Ovary (tissue), 9 donors: ENCODE measurements around the gene PEAK1. TPM values are rescaled to one million over a fixed set of nuclear protein-coding genes. Genes with fewer than 3 reads are reported as not detected.

Experiments
- DNase-seq, 5 donors: peaks; one replicate each; pipeline ENCODE4 v3.0.0-alpha.2; 2019 to 2020
- H3K27ac ChIP-seq, 2 donors: fragments of 200-600 bp; one replicate each; pipeline versions ENCODE4 v1.5.1 to v1.8.0; 2019 to 2022
- H3K27me3 ChIP-seq: fragments of 200-600 bp; one replicate; pipeline ENCODE4 v1.8.0; 2022
- H3K36me3 ChIP-seq: fragments of 200-600 bp; sonication (generic); one replicate; pipeline ENCODE4 v1.5.1; 2019
- H3K4me1 ChIP-seq: one replicate; pipeline ENCODE4 v1.8.1; 2013; ENCODE audit warnings: mild to moderate bottlenecking, moderate library complexity; ENCODE audit not compliant: insufficient read depth
- H3K4me3 ChIP-seq: fragments of 200-600 bp; sonication (generic); one replicate; pipeline ENCODE4 v1.5.1; 2017
- H3K9me3 ChIP-seq, 2 donors: fragments of 200-600 bp in 1 of 2; sonication (generic) in 1 of 2; one replicate each; pipeline versions ENCODE4 v1.5.1 to v1.8.1; 2013 to 2019; ENCODE audit warnings: mild to moderate bottlenecking in 1 of 2, moderate library complexity in 1 of 2
- EP300 ChIP-seq: sonication (generic); formaldehyde crosslinking; IDR thresholded peaks from one replicate; pipeline ENCODE4 v1.6.1; 2017; ENCODE audit warnings: antibody characterized with exemption
- POLR2A ChIP-seq: fragments of 450-650 bp; IDR thresholded peaks from one replicate; pipeline ENCODE4 v1.6.1; 2017; ENCODE audit warnings: antibody characterized with exemption, mild to moderate bottlenecking, moderate library complexity
- WGBS, 3 donors: extraction: QIAGEN DNeasy Blood & Tissue Kit in 1 of 3; methylation state at CpG; one replicate each; pipeline versions ENCODE4 v1.1.5 to v1.1.7; 2013 to 2017; 5-methylcytosine and 5-hydroxymethylcytosine counted together
- intact Hi-C, 4 donors: fragments of 100-400 bp; cut with DNase I; formaldehyde crosslinking; loops; one replicate each; pipeline versions ENCODE4 v1.11.0 to v1.15.1; 2022 to 2023
- polyA plus RNA-seq, 2 donors: library from polyadenylated mRNA; stranded (reverse); fragments of 200-250 nt in 1 of 2; fragments of 350-450 nt in 1 of 2; fragmentation: Illumina TruSeq in 1 of 2; extraction: RNeasy Lipid Tissue Mini Kit (QIAGEN cat#74804) in 1 of 2; gene quantifications; one replicate each; pipeline ENCODE4 v1.2.3, GENCODE V29; 2013 to 2014
- total RNA-seq, 7 donors: library from RNA; depleted of rRNA in 2 of 7; stranded (reverse); fragments of >200 nt in 2 of 7; fragmentation: NEBNext Ultra II Directional in 3 of 7; extraction: Animal tissue kit (Norgen Biotek cat#: 25700) in 3 of 7; gene quantifications; one replicate each; pipeline versions ENCODE4 v1.1.0 to v1.2.4, GENCODE V29; 2016 to 2023
- TF ChIP-seq, protein P1 (sequence below), 3 donors: fragments of 450-650 bp in 2 of 3; fragments of 200-600 bp in 1 of 3; IDR thresholded peaks; one replicate each; pipeline versions ENCODE4 v1.5.1 to v1.8.0; 2016 to 2022; ENCODE audit warnings: antibody characterized with exemption in 3 of 3, mild to moderate bottlenecking in 1 of 3
- donor health status: DM: no; HTN: no; CAD: no; lungs with moderate emphysema.
- donor health status: DM: no; HTN: no; CAD: no.
- donor health status: Bipolar disorder and iron deficiency.
- donor health status: DM: yes; HTN: yes; CAD: no.
- donor health status: DM: no; HTN: no; CAD: no.
- donor health status: DM: yes; HTN: yes; CAD: no.

The PEAK1 gene
- total and polyA plus RNA-seq, 9 donors, result 6.6 to 48.4 (median 41.4) TPM

DNA sequence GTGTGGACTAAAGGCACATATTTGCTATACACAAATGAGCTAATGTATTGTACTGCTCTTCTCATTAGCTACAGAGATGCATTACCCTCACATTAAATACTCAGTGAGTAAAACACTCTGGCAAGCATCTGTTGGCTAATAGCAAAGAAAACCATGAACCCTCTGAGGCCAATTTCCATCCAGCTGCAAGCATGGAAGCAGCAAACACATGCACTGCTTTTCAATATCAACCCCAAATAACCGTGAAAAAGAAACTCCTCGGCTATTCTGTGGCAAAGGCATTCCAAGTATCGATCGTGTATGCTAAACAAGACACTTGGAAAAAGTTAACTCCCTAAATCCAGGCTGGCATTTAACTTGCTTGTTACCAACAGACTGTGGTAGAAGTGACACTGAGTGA lies 67.0 kb downstream of the PEAK1 start:
- WGBS, 3 donors, result 2 to 29% (median 7%) methylated on average over 4 of the region's 4 CpGs

DNA sequence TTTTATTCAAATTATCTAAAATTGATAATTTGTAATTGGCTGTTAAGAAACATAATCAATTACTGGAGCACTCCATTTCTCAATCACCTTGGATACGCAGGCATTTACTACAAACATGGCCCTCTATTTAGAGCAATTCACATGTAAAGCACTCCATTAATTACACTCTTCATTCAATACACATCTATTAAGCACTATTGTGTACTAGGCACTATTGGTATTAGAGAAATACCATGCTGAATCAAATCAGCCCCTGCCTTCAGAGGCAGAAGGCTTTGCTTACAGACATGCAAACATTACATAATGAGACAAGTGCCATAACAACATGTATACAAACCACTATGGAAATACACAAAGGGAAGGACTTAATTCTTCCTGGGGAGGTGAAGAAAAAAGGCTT lies 69.1 kb downstream of the PEAK1 start:
- Histone ChIP-seq H3K4me3 (no peak overlapping the region), H3K36me3 (no peaks in the 10 kb centered on the region), H3K27me3 (no peaks in the 10 kb centered on the region), H3K27ac (no peak overlapping the region), H3K9me3 (no peaks in the 10 kb centered on the region), H3K4me1 (no peaks in the 10 kb centered on the region)
- 98 to 100% (median 98%) methylated on average over 1 of the region's 1 CpG for WGBS, 3 donors
- intact Hi-C loops, result no loop called here
- no peak for DNase-seq
- TF ChIP-seq, protein P1, sequence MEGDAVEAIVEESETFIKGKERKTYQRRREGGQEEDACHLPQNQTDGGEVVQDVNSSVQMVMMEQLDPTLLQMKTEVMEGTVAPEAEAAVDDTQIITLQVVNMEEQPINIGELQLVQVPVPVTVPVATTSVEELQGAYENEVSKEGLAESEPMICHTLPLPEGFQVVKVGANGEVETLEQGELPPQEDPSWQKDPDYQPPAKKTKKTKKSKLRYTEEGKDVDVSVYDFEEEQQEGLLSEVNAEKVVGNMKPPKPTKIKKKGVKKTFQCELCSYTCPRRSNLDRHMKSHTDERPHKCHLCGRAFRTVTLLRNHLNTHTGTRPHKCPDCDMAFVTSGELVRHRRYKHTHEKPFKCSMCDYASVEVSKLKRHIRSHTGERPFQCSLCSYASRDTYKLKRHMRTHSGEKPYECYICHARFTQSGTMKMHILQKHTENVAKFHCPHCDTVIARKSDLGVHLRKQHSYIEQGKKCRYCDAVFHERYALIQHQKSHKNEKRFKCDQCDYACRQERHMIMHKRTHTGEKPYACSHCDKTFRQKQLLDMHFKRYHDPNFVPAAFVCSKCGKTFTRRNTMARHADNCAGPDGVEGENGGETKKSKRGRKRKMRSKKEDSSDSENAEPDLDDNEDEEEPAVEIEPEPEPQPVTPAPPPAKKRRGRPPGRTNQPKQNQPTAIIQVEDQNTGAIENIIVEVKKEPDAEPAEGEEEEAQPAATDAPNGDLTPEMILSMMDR (IDR thresholded peaks at IDR 0.05), result no peak
- TF ChIP-seq EP300 (no peak), POLR2A (no peak)

More for the DNA sequence above, 67.0 kb downstream of the PEAK1 start:
- H3K27ac ChIP-seq, result no peak overlapping the region
- H3K9me3 ChIP-seq, result no peaks in the 10 kb centered on the region
- H3K4me1 ChIP-seq, result no peaks in the 10 kb centered on the region
- intact Hi-C loops, result no loop called here
- no peaks in the 10 kb centered on the region for H3K36me3 ChIP-seq
- H3K27me3 ChIP-seq, result no peaks in the 10 kb centered on the region
- no peak overlapping the region for H3K4me3 ChIP-seq
- DNase-seq, result no peak
- TF ChIP-seq, protein P1 (IDR thresholded peaks at IDR 0.05), result no peak
- TF ChIP-seq POLR2A (no peak), EP300 (no peak)

DNA sequence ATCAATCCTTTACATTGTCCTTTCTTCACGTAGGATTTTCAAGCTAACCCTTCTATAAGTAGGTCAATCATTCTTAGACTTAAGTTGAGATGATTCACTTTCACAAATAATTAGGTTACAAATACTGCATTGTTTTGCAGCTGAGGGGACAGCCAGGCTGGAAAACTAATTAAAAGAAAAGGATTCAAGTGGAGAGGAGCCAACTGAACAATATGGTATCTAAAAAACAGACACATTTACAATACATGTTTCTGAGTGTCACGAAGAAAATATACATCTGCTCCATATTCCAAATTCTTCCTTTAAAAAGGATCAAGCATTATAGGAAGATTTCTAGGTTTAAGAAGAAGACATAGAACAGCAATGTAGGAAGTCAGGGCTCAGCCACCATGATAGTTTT lies 70.2 kb downstream of the PEAK1 start:
- Histone ChIP-seq H3K36me3 (no peaks in the 10 kb centered on the region), H3K9me3 (no peaks in the 10 kb centered on the region), H3K27me3 (no peaks in the 10 kb centered on the region), H3K4me3 (no peak overlapping the region), H3K4me1 (no peaks in the 10 kb centered on the region), H3K27ac (no peak overlapping the region)
- TF ChIP-seq POLR2A (no peak), EP300 (no peak)
- TF ChIP-seq, protein P1 (IDR thresholded peaks at IDR 0.05), result no peak
- intact Hi-C loops, result loop anchor here in 1 of 4 donors (5.0 kb wide), 1 partner anchor 1473 kb away; no protein-coding TSS in a partner anchor
- 85 to 90% (median 90%) methylated on average over 2 of the region's 2 CpGs for WGBS, 3 donors
- no peak for DNase-seq

DNA sequence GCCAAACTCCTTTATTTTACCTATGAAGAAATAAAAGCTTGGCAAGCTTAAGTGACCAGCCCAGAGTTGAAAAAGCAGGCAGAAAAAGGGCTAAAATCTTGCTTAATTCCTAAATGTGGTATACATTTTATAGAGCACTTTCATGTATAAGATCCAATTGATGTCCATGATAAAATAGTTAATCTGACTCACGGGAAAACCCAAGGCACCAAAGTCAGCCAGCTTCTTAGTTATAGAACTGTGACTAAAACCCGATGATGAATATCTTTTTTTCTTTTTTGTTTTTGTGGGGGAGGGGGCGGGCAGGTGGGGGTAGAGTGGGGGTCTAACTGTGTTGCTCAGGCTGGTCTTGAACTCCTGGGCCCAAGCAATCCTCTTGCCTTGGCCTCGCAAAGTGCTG lies 71.4 kb downstream of the PEAK1 start:
- 93 to 94% (median 93%) methylated on average over 4 of the region's 4 CpGs for WGBS, 3 donors
- no peak overlapping the region for H3K27ac ChIP-seq
- TF ChIP-seq POLR2A, result no peak
- TF ChIP-seq, protein P1 (IDR thresholded peaks at IDR 0.05), result no peak
- no peak for TF ChIP-seq EP300

More for the DNA sequence above, 71.4 kb downstream of the PEAK1 start:
- H3K27me3 ChIP-seq, result no peaks in the 10 kb centered on the region
- no peak for DNase-seq
- H3K36me3 ChIP-seq, result no peaks in the 10 kb centered on the region
- no peaks in the 10 kb centered on the region for H3K4me1 ChIP-seq
- H3K4me3 ChIP-seq, result no peak overlapping the region
- no peaks in the 10 kb centered on the region for H3K9me3 ChIP-seq
- intact Hi-C loops, result loop anchor here in 1 of 4 donors (5.0 kb wide), 1 partner anchor 1474 kb away; no protein-coding TSS in a partner anchor
